Measurements from ENCODE around the gene ATP8B2.
"Not testable (repeated sequence)": the region's sequence is repeated elsewhere in the genome, so short reads cannot be mapped to it uniquely, and the experiment has no call there.

Gene ATP8B2

GRCh38 chr1:154360288-154360687 lies 35.0 kb downstream of the ATP8B2 start:
- no peak for DNase-seq (ENCODE audit: low read depth in 1 of 2, low spot score in 1 of 2)
- TF ChIP-seq JUND (IDR thresholded peaks at IDR 0.05; ENCODE audit: low read depth) = no peak
- in situ Hi-C loops (cut with HindIII; ENCODE audit: low pct_unique_long_range_greater_than_20kb, low sequenced_read_pairs) = no loop called here

DNA sequence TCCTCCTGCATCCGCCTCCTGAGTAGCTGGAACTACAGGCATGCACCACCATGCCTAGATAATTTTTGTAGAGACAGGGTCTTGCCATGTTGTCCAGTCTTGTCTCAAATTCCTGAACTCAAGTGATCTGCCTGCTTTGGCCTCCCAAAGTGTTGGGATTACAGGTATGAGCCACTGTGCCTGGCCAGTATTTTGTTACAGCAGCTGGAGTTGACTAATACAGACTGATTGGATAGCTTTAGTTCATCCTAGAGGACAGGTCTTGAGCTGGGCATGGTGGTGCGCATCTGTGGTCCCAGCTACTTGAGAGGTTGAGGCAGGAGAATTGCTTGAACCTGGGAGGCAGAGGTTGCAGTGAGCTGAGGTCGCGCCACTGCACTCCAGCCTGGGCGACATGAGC lies 35.6 kb downstream of the ATP8B2 start:
- DNase-seq (ENCODE audit: low read depth in 1 of 2, low spot score in 1 of 2); in situ Hi-C loops (cut with HindIII; ENCODE audit: low pct_unique_long_range_greater_than_20kb, low sequenced_read_pairs): not testable (repeated sequence)

DNA sequence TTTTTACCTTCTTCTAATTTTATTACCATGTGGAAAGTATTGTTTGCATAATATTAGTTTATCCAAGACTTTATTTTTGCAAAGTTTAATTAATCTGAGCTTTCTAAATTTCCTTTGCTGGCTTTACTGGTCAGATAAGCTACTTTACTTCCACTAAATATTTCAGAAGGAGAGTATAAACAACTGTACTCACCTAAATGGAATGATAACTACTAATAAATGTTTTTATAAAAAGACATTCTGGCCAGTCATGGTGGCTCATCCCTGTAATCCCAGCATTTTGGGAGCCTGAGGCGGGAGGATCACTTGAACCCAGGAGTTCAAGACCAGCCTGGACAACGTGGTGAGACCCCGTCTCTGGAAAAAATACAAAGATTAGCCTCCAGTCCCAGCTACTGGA lies 36.0 kb downstream of the ATP8B2 start:
- in situ Hi-C loops (cut with HindIII; ENCODE audit: low pct_unique_long_range_greater_than_20kb, low sequenced_read_pairs) = no loop called here
- no peak for TF ChIP-seq JUND (IDR thresholded peaks at IDR 0.05; ENCODE audit: low read depth)
- no peak for DNase-seq (ENCODE audit: low read depth in 1 of 2, low spot score in 1 of 2)

DNA sequence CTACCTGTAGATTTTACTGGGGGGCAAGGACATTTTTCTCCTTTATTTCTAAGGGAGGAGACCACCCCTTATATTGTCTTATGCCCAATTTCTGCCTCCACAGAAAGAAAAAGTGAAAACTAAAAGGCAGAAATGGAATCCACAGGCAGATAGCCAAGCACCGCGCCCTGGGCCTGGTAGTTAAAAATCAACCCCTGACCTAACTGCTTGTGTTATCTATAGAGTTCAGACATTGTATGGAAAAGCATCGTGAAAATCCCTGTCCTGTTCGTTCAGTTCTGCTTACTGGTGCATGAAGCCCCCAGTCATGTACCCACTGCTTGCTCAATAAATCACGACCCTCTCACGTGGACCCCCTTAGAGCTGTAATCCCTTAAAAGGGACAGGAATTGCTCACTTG lies 46.1 kb downstream of the ATP8B2 start:
- no peak for DNase-seq (ENCODE audit: low read depth in 1 of 2, low spot score in 1 of 2)
- in situ Hi-C loops (cut with HindIII; ENCODE audit: low pct_unique_long_range_greater_than_20kb, low sequenced_read_pairs) = no loop called here
- TF ChIP-seq JUND (IDR thresholded peaks at IDR 0.05; ENCODE audit: low read depth) = no peak

GRCh38 chr1:154373777-154374357 lies 48.5 kb downstream of the ATP8B2 start:
- DNase-seq (ENCODE audit: low read depth in 1 of 2, low spot score in 1 of 2); in situ Hi-C loops (cut with HindIII; ENCODE audit: low pct_unique_long_range_greater_than_20kb, low sequenced_read_pairs): not testable (repeated sequence)

- no peak for DNase-seq (ENCODE audit: low read depth in 1 of 2, low spot score in 1 of 2)
- in situ Hi-C loops (cut with HindIII; ENCODE audit: low pct_unique_long_range_greater_than_20kb, low sequenced_read_pairs) = no loop called here
- no peak for TF ChIP-seq JUND (IDR thresholded peaks at IDR 0.05; ENCODE audit: low read depth)
These were observed 54.0 kb downstream of the ATP8B2 start for GRCh38 chr1:154379301-154379700.

- no peak for TF ChIP-seq JUND (IDR thresholded peaks at IDR 0.05; ENCODE audit: low read depth)
- no peak for DNase-seq (ENCODE audit: low read depth in 1 of 2, low spot score in 1 of 2)
- in situ Hi-C loops (cut with HindIII; ENCODE audit: low pct_unique_long_range_greater_than_20kb, low sequenced_read_pairs) = no loop called here
These were observed 59.5 kb downstream of the ATP8B2 start for GRCh38 chr1:154384650-154385489.

GRCh38 chr1:154386643-154387352 lies 61.5 kb downstream of the ATP8B2 start:
- no peak for TF ChIP-seq JUND (IDR thresholded peaks at IDR 0.05; ENCODE audit: low read depth)
- DNase-seq (ENCODE audit: low read depth in 1 of 2, low spot score in 1 of 2) = no peak
- in situ Hi-C loops (cut with HindIII; ENCODE audit: low pct_unique_long_range_greater_than_20kb, low sequenced_read_pairs) = no loop called here

- in situ Hi-C loops (cut with HindIII; ENCODE audit: low pct_unique_long_range_greater_than_20kb, low sequenced_read_pairs) = no loop called here
- no peak for DNase-seq (ENCODE audit: low read depth in 1 of 2, low spot score in 1 of 2)
- no peak for TF ChIP-seq JUND (IDR thresholded peaks at IDR 0.05; ENCODE audit: low read depth)
These were observed 65.9 kb downstream of the ATP8B2 start for GRCh38 chr1:154391086-154391770.

GRCh38 chr1:154398141-154398540 lies 72.8 kb downstream of the ATP8B2 start:
- no peak for DNase-seq (ENCODE audit: low read depth in 1 of 2, low spot score in 1 of 2)
- in situ Hi-C loops (cut with HindIII; ENCODE audit: low pct_unique_long_range_greater_than_20kb, low sequenced_read_pairs) = no loop called here
- TF ChIP-seq JUND (IDR thresholded peaks at IDR 0.05; ENCODE audit: low read depth) = no peak

- in situ Hi-C loops (cut with HindIII; ENCODE audit: low pct_unique_long_range_greater_than_20kb, low sequenced_read_pairs) = no loop called here
- no peak for DNase-seq (ENCODE audit: low read depth in 1 of 2, low spot score in 1 of 2)
- TF ChIP-seq JUND (IDR thresholded peaks at IDR 0.05; ENCODE audit: low read depth) = no peak
These were observed 73.4 kb downstream of the ATP8B2 start for GRCh38 chr1:154398678-154399077.

- TF ChIP-seq JUND (IDR thresholded peaks at IDR 0.05; ENCODE audit: low read depth) = no peak
- in situ Hi-C loops (cut with HindIII; ENCODE audit: low pct_unique_long_range_greater_than_20kb, low sequenced_read_pairs) = no loop called here
- no peak for DNase-seq (ENCODE audit: low read depth in 1 of 2, low spot score in 1 of 2)
These were observed 75.1 kb downstream of the ATP8B2 start for GRCh38 chr1:154400381-154400801.
